Brain microvascular endothelial cell (primary cell): ENCODE measurements around the gene CAB39L.

Source experiments
- DNase-seq: peaks from one replicate; pipeline ENCODE4 v3.0.0-alpha.2; 2020
- H3K27ac ChIP-seq: fragments of 250-450 bp; sonication (Bioruptor Pico); 2 replicates; pipeline ENCODE4 v1.5.1; 2020; ENCODE audit warnings: mild to moderate bottlenecking, moderate library complexity
- H3K27me3 ChIP-seq: fragments of 250-450 bp; sonication (Bioruptor Pico); replicated peaks from 2 replicates; pipeline ENCODE4 v1.5.1; 2020; ENCODE audit warnings: mild to moderate bottlenecking
- H3K36me3 ChIP-seq: fragments of 250-450 bp; sonication (Bioruptor Pico); replicated peaks from 2 replicates; pipeline ENCODE4 v1.5.1; 2020; ENCODE audit warnings: mild to moderate bottlenecking
- H3K4me3 ChIP-seq: 2 replicates; pipeline ENCODE4 v1.5.1; 2011; ENCODE audit warnings: low read depth, mild to moderate bottlenecking, control low read depth, low read length, moderate library complexity
- CTCF ChIP-seq: IDR thresholded peaks from 2 replicates; pipeline ENCODE4 v1.5.1; 2011; ENCODE audit warnings: low read depth, mild to moderate bottlenecking, moderate library complexity, low read length, control low read depth, inconsistent platforms; ENCODE audit errors: missing control alignments
- in situ Hi-C: cut with HindIII; loops from 2 replicates; pipeline ENCODE4 v1.10.0; 2017; ENCODE audit warnings: low sequenced_read_pairs, low pct_ligation_motif_present

The CAB39L gene

GRCh38 chr13:49424011-49424560 is 19.8 kb downstream of the CAB39L start:
- DNase-seq: no peak
- in situ Hi-C loops: no loop called here

GRCh38 chr13:49421391-49421790 is 22.5 kb downstream of the CAB39L start:
- no peak for DNase-seq
- H3K36me3 ChIP-seq: no peaks in the 10 kb centered on the region
- in situ Hi-C loops: no loop called here
- no peak overlapping the region for H3K4me3 ChIP-seq
- peak; percentile 17 for TF ChIP-seq CTCF
- no peak overlapping the region for H3K27ac ChIP-seq
- no peaks in the 10 kb centered on the region for H3K27me3 ChIP-seq

More at GRCh38 chr13:49424011-49424560, 19.8 kb downstream of the CAB39L start:
- Histone ChIP-seq H3K4me3 (no peak overlapping the region), H3K36me3 (no peaks in the 10 kb centered on the region), H3K27ac (no peak overlapping the region), H3K27me3 (no peaks in the 10 kb centered on the region)
- no peak for TF ChIP-seq CTCF

- Histone ChIP-seq H3K36me3 (no peaks in the 10 kb centered on the region), H3K4me3 (no peak overlapping the region), H3K27me3 (no peaks in the 10 kb centered on the region), H3K27ac (no peak overlapping the region)
- in situ Hi-C loops: no loop called here
- TF ChIP-seq CTCF: no peak
- peak; percentile 42 for DNase-seq
Measured at GRCh38 chr13:49419276-49419675, 24.6 kb downstream of the CAB39L start.

GRCh38 chr13:49418206-49418605 is 25.7 kb downstream of the CAB39L start:
- no peak overlapping the region for H3K27ac ChIP-seq
- no peaks in the 10 kb centered on the region for H3K36me3 ChIP-seq
- no peaks in the 10 kb centered on the region for H3K27me3 ChIP-seq
- H3K4me3 ChIP-seq: no peak overlapping the region
- no peak for DNase-seq
- TF ChIP-seq CTCF: no peak
- in situ Hi-C loops: no loop called here

GRCh38 chr13:49417161-49417560 is 26.7 kb downstream of the CAB39L start:
- no peak for TF ChIP-seq CTCF

GRCh38 chr13:49412749-49413148 is 31.1 kb downstream of the CAB39L start:
- Histone ChIP-seq H3K4me3 (no peak overlapping the region), H3K27me3 (no peaks in the 10 kb centered on the region), H3K27ac (no peak overlapping the region), H3K36me3 (no peaks in the 10 kb centered on the region)
- no peak for TF ChIP-seq CTCF
- in situ Hi-C loops: no loop called here
- DNase-seq: no peak

More at GRCh38 chr13:49417161-49417560, 26.7 kb downstream of the CAB39L start:
- DNase-seq: no peak
- in situ Hi-C loops: no loop called here
- Histone ChIP-seq H3K4me3 (no peak overlapping the region), H3K27me3 (no peaks in the 10 kb centered on the region), H3K36me3 (no peaks in the 10 kb centered on the region), H3K27ac (no peak overlapping the region)
